Neural progenitor cell (in vitro differentiated cells): ENCODE measurements around the gene SAP30L. TPM values are rescaled to one million over a fixed set of nuclear protein-coding genes. Genes with fewer than 3 reads are reported as not detected.

ENCODE experiments used
- DNase-seq: peaks from one replicate; pipeline ENCODE4 v3.0.0-alpha.2; 2016; ENCODE audit warnings: low spot score
- H2AFZ ChIP-seq: fragments of 200-600 bp; sonication (generic); replicated peaks from 2 replicates; pipeline ENCODE4 v1.6.1; 2016; ENCODE audit warnings: antibody characterized with exemption
- H3F3A ChIP-seq: fragments of 200-600 bp; sonication (generic); 2 replicates; pipeline ENCODE4 v1.6.1; 2016; ENCODE audit warnings: antibody characterized with exemption, low read depth
- H3K27ac ChIP-seq: fragments of 200-600 bp; sonication (generic); 2 replicates; pipeline ENCODE4 v1.5.1; 2016; ENCODE audit warnings: mild to moderate bottlenecking
- H3K27me3 ChIP-seq: fragments of 200-600 bp; sonication (generic); 2 replicates; pipeline ENCODE4 v1.6.1; 2016; ENCODE audit warnings: mild to moderate bottlenecking, moderate library complexity
- H3K36me3 ChIP-seq: fragments of 200-600 bp; sonication (generic); 2 replicates; pipeline ENCODE4 v1.5.1; 2016
- H3K4me1 ChIP-seq: fragments of 200-600 bp; sonication (generic); 2 replicates; pipeline ENCODE4 v1.6.1; 2016; ENCODE audit warnings: mixed run types
- H3K4me2 ChIP-seq: fragments of 200-600 bp; sonication (generic); 2 replicates; pipeline ENCODE4 v1.6.1; 2016
- H3K4me3 ChIP-seq: fragments of 200-600 bp; sonication (generic); 2 replicates; pipeline ENCODE4 v1.5.1; 2016
- H3K79me2 ChIP-seq: fragments of 200-600 bp; sonication (generic); 2 replicates; pipeline ENCODE4 v1.6.1; 2016; ENCODE audit warnings: low read depth
- H3K9ac ChIP-seq: fragments of 200-600 bp; sonication (generic); 2 replicates; pipeline ENCODE4 v1.6.1; 2016
- H3K9me3 ChIP-seq: fragments of 200-600 bp; sonication (generic); 2 replicates; pipeline ENCODE4 v1.5.1; 2016; ENCODE audit warnings: low read depth
- H4K20me1 ChIP-seq: fragments of 200-600 bp; sonication (generic); 2 replicates; pipeline ENCODE4 v1.6.1; 2016; ENCODE audit warnings: low read depth
- H3K27ac Mint-ChIP-seq: 3 replicates; pipeline ENCODE4 v1.8.0; 2021; ENCODE audit warnings: mixed read lengths
- H3K27me3 Mint-ChIP-seq: 2 replicates; pipeline ENCODE4 v1.8.0; 2022; ENCODE audit warnings: low read depth, mild to moderate bottlenecking, inconsistent platforms, moderate library complexity, mixed read lengths; ENCODE audit not compliant: insufficient read depth
- H3K36me3 Mint-ChIP-seq: 3 replicates; pipeline ENCODE4 v1.8.0; 2021; ENCODE audit warnings: mixed read lengths
- H3K4me1 Mint-ChIP-seq: 3 replicates; pipeline ENCODE4 v1.8.0; 2021; ENCODE audit warnings: mixed read lengths
- H3K4me3 Mint-ChIP-seq: 3 replicates; pipeline ENCODE4 v1.8.0; 2021; ENCODE audit warnings: mild to moderate bottlenecking, moderate library complexity, mixed read lengths
- H3K9me3 Mint-ChIP-seq: 3 replicates; pipeline ENCODE4 v1.8.0; 2020; ENCODE audit warnings: mixed read lengths
- EZH2 ChIP-seq: fragments of 200-600 bp; sonication (generic); IDR thresholded peaks from 2 replicates; pipeline ENCODE4 v1.6.1; 2017; ENCODE audit warnings: antibody characterized with exemption, mild to moderate bottlenecking, moderate library complexity
- EZH2phosphoT487 ChIP-seq: fragments of 200-600 bp; sonication (generic); IDR thresholded peaks from 2 replicates; pipeline ENCODE4 v1.6.1; 2017; ENCODE audit warnings: antibody characterized with exemption
- total RNA-seq: library from RNA; depleted of rRNA; stranded (reverse); fragments of >200 nt; gene quantifications from 2 replicates; pipeline ENCODE4 v1.2.3, GENCODE V29; 2015; ENCODE audit warnings: low replicate concordance
- TF ChIP-seq, protein P1 (sequence below): fragments of 200-600 bp; sonication (generic); IDR thresholded peaks from 2 replicates; pipeline ENCODE4 v1.5.1; 2017; ENCODE audit warnings: antibody characterized with exemption, mild to moderate bottlenecking

SAP30L gene
- total RNA-seq, 1 donor from 2014 or later: 13.2 TPM

DNA sequence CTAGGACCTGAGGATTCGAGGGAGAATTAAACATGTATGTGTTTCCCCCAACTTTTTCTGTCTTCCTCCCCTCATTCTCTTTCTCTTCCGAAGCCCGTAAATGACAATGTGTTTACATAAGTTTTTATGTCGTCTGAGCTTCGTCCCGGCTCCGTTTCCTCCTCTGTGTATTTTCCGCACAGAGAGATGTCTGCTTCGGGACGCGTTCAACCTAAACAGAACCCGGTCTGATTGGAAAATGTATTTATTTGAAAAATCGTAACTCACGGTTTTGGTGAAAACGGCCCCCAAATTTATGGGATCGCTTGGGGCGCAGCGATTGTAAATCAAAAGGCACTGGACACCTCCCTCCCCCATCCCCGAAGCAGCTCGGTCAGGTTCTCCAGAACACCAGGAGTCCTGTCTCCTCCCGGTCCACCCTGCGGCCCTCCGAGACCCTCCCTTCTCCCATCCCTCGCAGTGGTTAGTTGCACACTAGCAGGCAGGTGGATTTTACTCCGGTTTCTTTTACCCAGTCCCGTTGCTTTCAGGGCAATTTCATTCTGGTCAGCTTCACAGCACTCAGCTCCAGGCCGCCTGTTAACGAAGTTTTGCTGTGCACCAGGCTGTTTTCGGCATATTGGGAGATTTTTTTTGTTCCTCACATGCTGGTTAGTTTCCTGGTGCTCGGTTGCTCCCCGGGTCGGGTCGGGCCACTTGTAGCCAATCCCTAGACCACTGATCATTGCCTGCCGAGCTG is 38.0 kb downstream of the SAP30L start:
- Histone ChIP-seq H3K36me3 (no peaks in the 10 kb centered on the region), H2AFZ (no peak overlapping the region), H3K9me3 (no peaks in the 10 kb centered on the region), H3F3A (peaks cover 20% of the 10 kb centered on the region), H3K4me2 (no peak overlapping the region), H3K4me3 (no peak overlapping the region), H3K27ac (no peak overlapping the region), H3K4me1 (peaks cover 15% of the 10 kb centered on the region), H3K27me3 (peaks cover 100% of the 10 kb centered on the region), H4K20me1 (peaks cover 84% of the 10 kb centered on the region), H3K9ac (no peak overlapping the region), H3K79me2 (no peaks in the 10 kb centered on the region)
- H3K4me3 Mint-ChIP-seq: peak overlapping the region; percentile 8
- no peak overlapping the region for H3K27ac Mint-ChIP-seq
- H3K9me3 Mint-ChIP-seq: peaks cover 2% of the 10 kb centered on the region
- peaks cover 20% of the 10 kb centered on the region for H3K4me1 Mint-ChIP-seq
- DNase-seq: peak; percentile 60
- TF ChIP-seq EZH2 (peak; percentile 82), EZH2phosphoT487 (peak; percentile 71)
- TF ChIP-seq, protein P1, sequence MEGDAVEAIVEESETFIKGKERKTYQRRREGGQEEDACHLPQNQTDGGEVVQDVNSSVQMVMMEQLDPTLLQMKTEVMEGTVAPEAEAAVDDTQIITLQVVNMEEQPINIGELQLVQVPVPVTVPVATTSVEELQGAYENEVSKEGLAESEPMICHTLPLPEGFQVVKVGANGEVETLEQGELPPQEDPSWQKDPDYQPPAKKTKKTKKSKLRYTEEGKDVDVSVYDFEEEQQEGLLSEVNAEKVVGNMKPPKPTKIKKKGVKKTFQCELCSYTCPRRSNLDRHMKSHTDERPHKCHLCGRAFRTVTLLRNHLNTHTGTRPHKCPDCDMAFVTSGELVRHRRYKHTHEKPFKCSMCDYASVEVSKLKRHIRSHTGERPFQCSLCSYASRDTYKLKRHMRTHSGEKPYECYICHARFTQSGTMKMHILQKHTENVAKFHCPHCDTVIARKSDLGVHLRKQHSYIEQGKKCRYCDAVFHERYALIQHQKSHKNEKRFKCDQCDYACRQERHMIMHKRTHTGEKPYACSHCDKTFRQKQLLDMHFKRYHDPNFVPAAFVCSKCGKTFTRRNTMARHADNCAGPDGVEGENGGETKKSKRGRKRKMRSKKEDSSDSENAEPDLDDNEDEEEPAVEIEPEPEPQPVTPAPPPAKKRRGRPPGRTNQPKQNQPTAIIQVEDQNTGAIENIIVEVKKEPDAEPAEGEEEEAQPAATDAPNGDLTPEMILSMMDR: no peak
- peaks cover 87% of the 10 kb centered on the region for H3K27me3 Mint-ChIP-seq
- no peaks in the 10 kb centered on the region for H3K36me3 Mint-ChIP-seq

DNA sequence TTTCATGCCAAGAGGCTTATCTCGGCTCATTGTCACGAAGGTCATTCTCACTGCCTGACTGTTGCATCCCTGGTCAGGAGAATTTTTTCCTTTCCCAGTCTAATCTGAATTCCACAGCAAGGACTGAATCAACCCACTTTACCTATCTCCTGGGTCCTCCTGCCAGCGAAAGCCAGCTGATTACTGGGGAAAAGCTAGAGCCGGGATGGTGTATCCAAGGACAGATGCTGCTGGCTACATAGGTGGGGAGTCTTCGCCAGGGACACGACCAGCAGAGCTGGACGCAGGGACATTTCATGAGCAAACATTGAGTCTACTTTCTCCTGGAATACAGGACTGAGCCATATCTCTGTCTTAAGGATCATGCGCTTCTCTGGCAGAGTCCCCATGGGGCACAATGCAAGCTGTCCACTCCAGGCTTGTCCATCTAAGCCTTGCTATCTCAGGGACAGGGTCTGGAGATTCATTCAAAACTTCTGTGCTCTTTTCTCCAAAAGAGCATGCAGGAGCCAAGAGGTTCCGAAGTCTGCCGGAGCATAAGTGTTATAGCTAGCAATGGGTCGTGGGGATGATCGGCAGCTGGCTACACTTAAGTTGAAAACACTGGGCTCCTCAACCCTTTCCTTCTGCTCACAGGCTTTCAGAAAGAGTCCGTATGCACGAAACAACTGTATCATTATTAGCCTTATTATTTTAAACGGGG is 38.7 kb downstream of the SAP30L start:
- Histone ChIP-seq H4K20me1 (peaks cover 77% of the 10 kb centered on the region), H3K4me1 (peaks cover 10% of the 10 kb centered on the region), H3K4me2 (no peak overlapping the region), H3F3A (peaks cover 17% of the 10 kb centered on the region), H3K27ac (no peak overlapping the region), H3K27me3 (peaks cover 100% of the 10 kb centered on the region), H3K79me2 (no peaks in the 10 kb centered on the region), H3K4me3 (no peak overlapping the region), H2AFZ (no peak overlapping the region), H3K36me3 (no peaks in the 10 kb centered on the region), H3K9me3 (no peaks in the 10 kb centered on the region), H3K9ac (no peak overlapping the region)
- Mint-ChIP-seq H3K27me3 (peaks cover 82% of the 10 kb centered on the region), H3K4me1 (peaks cover 15% of the 10 kb centered on the region), H3K36me3 (no peaks in the 10 kb centered on the region), H3K9me3 (peaks cover 2% of the 10 kb centered on the region), H3K27ac (no peak overlapping the region), H3K4me3 (no peak overlapping the region)
- DNase-seq: peak; percentile 32
- TF ChIP-seq EZH2phosphoT487 (no peak), EZH2 (peak; percentile 58)
- TF ChIP-seq, protein P1: no peak

DNA sequence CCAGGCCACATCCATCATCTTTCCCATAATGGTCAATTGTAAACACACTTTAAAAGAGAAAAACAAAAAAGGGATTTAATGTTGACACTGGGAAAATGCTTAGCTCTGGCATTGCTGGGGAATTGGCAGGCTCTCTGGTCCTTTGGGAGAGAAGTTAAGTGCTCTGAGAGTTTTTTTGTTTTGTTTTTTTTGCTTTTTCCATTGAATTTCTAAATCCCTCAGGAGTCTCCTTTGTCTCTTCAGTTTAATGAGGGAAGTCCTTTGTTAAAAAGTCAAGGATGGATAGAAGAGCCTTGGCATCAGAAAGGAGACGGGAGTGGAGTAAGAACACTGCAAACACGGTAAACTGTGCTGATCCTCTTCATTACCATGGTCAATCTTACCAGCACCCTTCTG is 39.3 kb downstream of the SAP30L start:
- H3K4me2 ChIP-seq: no peak overlapping the region
- Mint-ChIP-seq H3K9me3 (no peaks in the 10 kb centered on the region), H3K36me3 (no peaks in the 10 kb centered on the region), H3K27me3 (peaks cover 83% of the 10 kb centered on the region), H3K4me3 (no peak overlapping the region), H3K27ac (no peak overlapping the region), H3K4me1 (peaks cover 13% of the 10 kb centered on the region)
- no peak overlapping the region for H2AFZ ChIP-seq
- peaks cover 100% of the 10 kb centered on the region for H3K27me3 ChIP-seq
- TF ChIP-seq EZH2: no peak
- peak; percentile 19 for TF ChIP-seq EZH2phosphoT487
- TF ChIP-seq, protein P1: no peak
- H3K4me3 ChIP-seq: no peak overlapping the region
- DNase-seq: peak; percentile 18
- H3K4me1 ChIP-seq: peaks cover 7% of the 10 kb centered on the region
- no peaks in the 10 kb centered on the region for H3K79me2 ChIP-seq
- no peaks in the 10 kb centered on the region for H3K9me3 ChIP-seq
- no peak overlapping the region for H3K27ac ChIP-seq
- peaks cover 17% of the 10 kb centered on the region for H3F3A ChIP-seq
- H3K9ac ChIP-seq: no peak overlapping the region
- no peaks in the 10 kb centered on the region for H3K36me3 ChIP-seq
- peaks cover 71% of the 10 kb centered on the region for H4K20me1 ChIP-seq
